Effector memory CD4-positive, alpha-beta T cell (primary cell): ENCODE data around the gene SMAD3.

Source experiments
- DNase-seq, 3 donors: peaks; one replicate each; pipeline ENCODE4 v3.0.0-alpha.2; 2020
- H3K27ac ChIP-seq: 2 replicates; pipeline ENCODE4 v1.7.0; 2013; ENCODE audit warnings: mild to moderate bottlenecking, low read length, moderate library complexity; ENCODE audit not compliant: insufficient read depth, poor library complexity, severe bottlenecking
- H3K27me3 ChIP-seq: replicated peaks from 2 replicates; pipeline ENCODE4 v1.7.0; 2013; ENCODE audit warnings: mild to moderate bottlenecking, low read length; ENCODE audit not compliant: insufficient read depth, control insufficient read depth, poor library complexity, severe bottlenecking
- H3K36me3 ChIP-seq: 2 replicates; pipeline ENCODE4 v1.7.0; 2013; ENCODE audit warnings: mild to moderate bottlenecking, low read length, moderate library complexity; ENCODE audit not compliant: control insufficient read depth, insufficient read depth
- H3K4me1 ChIP-seq: 2 replicates; pipeline ENCODE4 v1.7.0; 2013; ENCODE audit warnings: low read length, mild to moderate bottlenecking; ENCODE audit not compliant: control insufficient read depth, insufficient read depth, poor library complexity, severe bottlenecking
- H3K4me3 ChIP-seq: 2 replicates; pipeline ENCODE4 v1.7.0; 2013; ENCODE audit warnings: low read length, low read depth, mild to moderate bottlenecking; ENCODE audit not compliant: insufficient read depth, poor library complexity, severe bottlenecking
- H3K9me3 ChIP-seq: 2 replicates; pipeline ENCODE4 v1.7.0; 2013; ENCODE audit warnings: mild to moderate bottlenecking, low read length, moderate library complexity; ENCODE audit not compliant: control insufficient read depth

SMAD3 gene

GRCh38 chr15:67104510-67104909, 39.1 kb downstream of the SMAD3 start:
- no peaks in the 10 kb centered on the region for H3K27me3 ChIP-seq
- no peaks in the 10 kb centered on the region for H3K9me3 ChIP-seq
- H3K4me1 ChIP-seq, result peaks cover 75% of the 10 kb centered on the region
- H3K4me3 ChIP-seq, result peak overlapping the region; percentile 1
- H3K27ac ChIP-seq, result peak overlapping the region; percentile 74
- no peaks in the 10 kb centered on the region for H3K36me3 ChIP-seq
- DNase-seq, result no peak

DNA sequence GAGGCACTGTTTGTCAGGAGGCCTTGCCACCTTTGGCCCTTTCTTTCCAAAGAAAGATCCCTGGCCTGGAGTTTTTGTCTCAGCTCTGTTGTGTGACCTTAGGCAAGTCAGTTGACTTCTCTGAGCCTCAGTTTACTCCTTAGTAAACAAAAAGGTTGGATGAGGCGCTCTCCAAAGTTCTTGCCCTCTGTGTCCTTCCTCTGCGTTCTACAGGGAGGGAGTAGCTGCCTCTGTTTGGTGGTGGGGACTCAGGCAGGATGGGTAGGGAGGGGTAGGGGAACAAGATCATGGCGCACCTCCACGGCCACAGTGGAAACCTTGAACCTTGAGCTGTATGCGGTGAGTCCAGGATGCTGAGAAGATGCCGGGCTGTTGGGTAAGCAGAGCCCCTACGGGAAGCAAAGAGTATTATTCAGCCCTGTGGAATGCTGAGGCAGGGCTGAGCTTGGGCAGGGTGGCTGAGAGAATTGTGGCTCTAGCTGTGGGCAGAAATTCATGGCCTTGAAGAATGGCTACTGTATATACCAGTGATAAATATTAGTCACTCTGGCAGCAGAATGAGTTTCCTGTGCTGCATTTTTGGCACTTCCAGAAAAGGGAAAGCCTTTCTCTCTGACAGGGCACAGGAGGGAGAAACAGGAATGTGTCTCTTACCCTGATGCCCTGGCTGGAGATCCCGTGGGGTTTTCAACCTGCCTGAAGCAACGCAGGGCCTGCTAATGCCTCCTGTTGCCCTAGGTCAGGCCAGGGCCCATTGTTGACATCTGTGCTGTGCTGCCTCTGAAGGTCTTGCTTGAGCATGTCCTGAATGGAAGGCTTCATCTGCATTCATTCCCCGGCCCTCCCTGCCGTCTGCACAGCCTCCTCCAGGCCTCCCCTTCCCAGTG, 39.9 kb downstream of the SMAD3 start:
- no peak overlapping the region for H3K27ac ChIP-seq
- no peaks in the 10 kb centered on the region for H3K27me3 ChIP-seq
- no peaks in the 10 kb centered on the region for H3K36me3 ChIP-seq
- peaks cover 76% of the 10 kb centered on the region for H3K4me1 ChIP-seq
- no peak overlapping the region for H3K4me3 ChIP-seq
- no peak for DNase-seq
- H3K9me3 ChIP-seq, result no peaks in the 10 kb centered on the region

DNA sequence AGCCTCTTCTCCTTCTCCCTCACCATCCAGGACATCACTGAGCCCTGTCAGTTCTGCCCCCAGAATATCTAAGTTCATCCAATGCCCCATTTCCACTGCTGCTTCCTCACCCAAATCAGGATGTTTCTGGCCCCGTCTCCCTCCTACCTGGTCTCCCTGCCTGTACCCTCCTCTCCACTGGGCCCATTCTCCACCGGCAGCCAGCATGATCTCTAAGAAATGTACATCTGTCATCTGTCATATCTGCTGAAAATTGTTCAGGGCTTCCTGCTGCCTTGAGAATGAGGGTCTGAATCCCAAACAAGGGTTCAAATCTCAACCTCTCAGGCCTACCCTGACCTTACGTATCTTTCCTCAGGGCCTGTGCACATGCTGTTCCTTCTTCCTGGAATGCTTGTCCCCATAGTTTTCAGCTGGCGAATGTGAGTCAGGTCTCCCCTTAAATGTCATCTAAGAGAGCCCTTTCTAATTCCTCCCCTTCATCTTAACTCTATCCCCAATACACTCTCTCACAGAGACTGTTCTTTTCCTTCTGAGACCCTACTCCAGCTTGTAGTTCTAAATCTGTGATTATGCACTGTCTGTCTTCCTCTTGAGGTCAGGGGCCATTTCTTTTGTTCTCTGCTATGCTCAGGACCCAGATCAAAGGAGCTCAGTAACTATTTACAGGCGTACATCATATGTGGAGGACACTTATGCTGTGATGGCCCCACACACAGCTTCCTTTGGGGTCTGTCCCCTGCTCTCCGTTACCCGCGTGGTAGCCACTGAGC, 40.8 kb downstream of the SMAD3 start:
- no peak overlapping the region for H3K4me3 ChIP-seq
- H3K36me3 ChIP-seq, result no peaks in the 10 kb centered on the region
- no peaks in the 10 kb centered on the region for H3K27me3 ChIP-seq
- H3K4me1 ChIP-seq, result peaks cover 74% of the 10 kb centered on the region
- DNase-seq, result no peak
- H3K9me3 ChIP-seq, result no peaks in the 10 kb centered on the region
- no peak overlapping the region for H3K27ac ChIP-seq

DNA sequence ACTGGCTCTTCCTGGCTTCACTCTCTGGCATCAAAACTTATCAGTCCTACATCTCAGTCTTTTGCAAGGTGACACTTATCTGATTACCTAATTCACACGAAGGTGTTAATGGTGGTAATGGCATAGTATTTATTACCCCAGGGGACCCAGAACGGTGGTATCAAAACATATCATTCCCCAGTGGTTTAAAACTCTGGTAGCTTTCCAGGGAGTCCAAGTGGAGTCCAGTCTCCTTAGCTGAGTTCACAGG, 41.3 kb downstream of the SMAD3 start:
- Histone ChIP-seq H3K9me3 (no peaks in the 10 kb centered on the region), H3K4me3 (no peak overlapping the region), H3K4me1 (peaks cover 69% of the 10 kb centered on the region), H3K27ac (peak overlapping the region; percentile 4), H3K27me3 (no peaks in the 10 kb centered on the region), H3K36me3 (no peaks in the 10 kb centered on the region)
- no peak for DNase-seq

- H3K4me3 ChIP-seq, result no peak overlapping the region
- H3K36me3 ChIP-seq, result no peaks in the 10 kb centered on the region
- H3K27ac ChIP-seq, result peak overlapping the region; percentile 4
- peak in 1 of 3 donors; percentile 29 for DNase-seq
- no peaks in the 10 kb centered on the region for H3K27me3 ChIP-seq
- H3K9me3 ChIP-seq, result no peaks in the 10 kb centered on the region
- H3K4me1 ChIP-seq, result peaks cover 64% of the 10 kb centered on the region
These were observed 41.8 kb downstream of the SMAD3 start for GRCh38 chr15:67107014-67107812.

GRCh38 chr15:67108122-67108961, 42.9 kb downstream of the SMAD3 start:
- Histone ChIP-seq H3K4me1 (peaks cover 53% of the 10 kb centered on the region), H3K4me3 (no peak overlapping the region), H3K9me3 (no peaks in the 10 kb centered on the region), H3K36me3 (no peaks in the 10 kb centered on the region), H3K27ac (no peak overlapping the region), H3K27me3 (no peaks in the 10 kb centered on the region)
- DNase-seq, result no peak

- no peaks in the 10 kb centered on the region for H3K36me3 ChIP-seq
- no peak overlapping the region for H3K27ac ChIP-seq
- H3K9me3 ChIP-seq, result no peaks in the 10 kb centered on the region
- H3K27me3 ChIP-seq, result no peaks in the 10 kb centered on the region
- H3K4me1 ChIP-seq, result peaks cover 43% of the 10 kb centered on the region
- H3K4me3 ChIP-seq, result no peak overlapping the region
- no peak for DNase-seq
These were observed 44.0 kb downstream of the SMAD3 start for GRCh38 chr15:67109141-67110034.

DNA sequence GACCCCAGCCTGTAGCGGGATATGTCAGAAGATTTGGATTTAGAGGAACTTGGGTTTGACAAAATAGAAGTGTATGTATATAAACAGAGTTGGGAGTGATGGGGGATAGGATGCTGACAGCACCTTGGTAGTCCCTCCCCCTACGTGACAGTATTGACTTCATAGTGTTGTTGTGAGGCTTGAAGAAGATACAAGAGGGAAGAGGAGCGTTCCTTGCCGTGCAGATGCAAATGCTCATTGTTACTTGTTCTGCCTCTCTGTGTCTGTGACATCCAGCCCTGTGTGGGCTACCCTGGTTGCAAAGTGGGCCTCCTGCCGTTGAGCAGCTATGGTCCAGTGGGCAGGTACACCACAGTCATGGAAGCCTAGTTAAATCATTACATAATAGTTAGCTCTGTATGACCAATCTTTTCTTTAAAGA, 45.0 kb downstream of the SMAD3 start:
- DNase-seq, result no peak
- H3K9me3 ChIP-seq, result no peaks in the 10 kb centered on the region
- peak overlapping the region; percentile 20 for H3K27ac ChIP-seq
- no peaks in the 10 kb centered on the region for H3K27me3 ChIP-seq
- peaks cover 43% of the 10 kb centered on the region for H3K4me1 ChIP-seq
- no peak overlapping the region for H3K4me3 ChIP-seq
- H3K36me3 ChIP-seq, result no peaks in the 10 kb centered on the region
